ENCODE measurements around the gene PPP2R5A.
"Not testable (repeated sequence)": the region's sequence is repeated elsewhere in the genome, so short reads cannot be mapped to it uniquely, and the experiment has no call there.

Gene PPP2R5A

DNA sequence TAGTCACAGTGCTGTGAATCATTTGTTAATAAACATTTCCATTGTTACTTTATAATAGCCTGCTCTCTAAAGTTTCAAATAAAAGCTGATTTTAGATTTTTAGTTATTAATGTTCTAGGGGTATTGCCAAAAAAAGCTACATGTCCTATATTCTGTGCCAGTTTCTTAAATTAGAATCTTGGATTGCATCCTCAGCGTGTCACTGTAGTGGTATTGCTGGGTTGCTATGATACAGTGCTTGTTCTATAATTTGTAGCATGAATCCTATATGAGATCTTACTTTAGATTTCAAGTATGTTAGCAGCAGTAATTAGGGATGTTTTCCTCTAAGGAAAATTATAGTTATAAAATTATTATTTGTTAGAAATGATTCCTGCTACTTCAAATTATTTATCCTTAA is 16.4 kb downstream of the PPP2R5A start:
- DNase-seq: no peak

DNA sequence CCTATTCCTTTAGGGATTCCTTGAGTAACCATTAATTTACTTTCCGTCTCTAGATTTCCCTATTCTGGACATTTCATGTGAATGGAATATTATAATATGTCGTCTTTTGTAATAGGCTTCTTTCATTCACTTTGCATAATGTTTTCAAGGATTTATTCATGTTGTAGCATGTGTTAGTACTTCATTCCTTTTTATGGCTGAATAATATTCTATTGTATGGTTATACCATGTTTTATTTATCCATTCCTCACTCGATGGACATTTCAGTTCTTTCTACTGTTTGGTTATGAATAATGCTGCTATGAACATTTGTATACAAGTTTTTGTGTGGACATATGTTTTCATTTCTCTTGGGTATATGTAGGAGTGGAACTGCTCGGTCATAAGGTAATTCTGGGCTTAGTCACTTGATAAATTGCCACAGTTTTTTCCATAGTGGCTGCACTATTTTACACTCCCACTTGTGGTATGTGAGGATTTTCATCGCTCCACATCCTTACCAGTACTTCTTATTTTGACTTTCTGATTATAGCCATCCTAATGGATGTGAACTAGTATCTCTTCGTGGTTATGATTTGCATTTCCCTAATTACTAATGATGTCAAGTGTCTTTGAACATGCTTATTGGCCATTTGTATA is 17.7 kb downstream of the PPP2R5A start:
- DNase-seq: no peak

DNA sequence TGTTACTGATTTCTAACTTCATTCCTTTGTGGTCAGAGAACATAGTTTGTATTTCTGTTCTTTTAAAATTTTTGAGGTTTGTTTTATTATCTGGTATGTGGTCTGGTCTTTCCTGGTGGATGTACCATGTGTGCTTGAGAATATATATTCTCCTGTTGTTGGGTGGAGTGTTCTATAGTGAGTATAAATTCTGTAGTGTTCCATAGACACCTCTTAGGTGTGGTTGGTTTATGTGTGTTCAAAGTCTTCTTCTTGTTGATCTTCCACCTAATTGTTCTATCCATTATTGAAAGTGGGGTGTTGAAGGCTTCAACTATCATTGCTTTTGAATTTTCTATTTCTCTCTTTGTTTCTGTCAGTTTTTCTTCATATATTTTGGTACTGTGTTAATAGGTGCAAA is 20.1 kb downstream of the PPP2R5A start:
- DNase-seq: no peak

DNA sequence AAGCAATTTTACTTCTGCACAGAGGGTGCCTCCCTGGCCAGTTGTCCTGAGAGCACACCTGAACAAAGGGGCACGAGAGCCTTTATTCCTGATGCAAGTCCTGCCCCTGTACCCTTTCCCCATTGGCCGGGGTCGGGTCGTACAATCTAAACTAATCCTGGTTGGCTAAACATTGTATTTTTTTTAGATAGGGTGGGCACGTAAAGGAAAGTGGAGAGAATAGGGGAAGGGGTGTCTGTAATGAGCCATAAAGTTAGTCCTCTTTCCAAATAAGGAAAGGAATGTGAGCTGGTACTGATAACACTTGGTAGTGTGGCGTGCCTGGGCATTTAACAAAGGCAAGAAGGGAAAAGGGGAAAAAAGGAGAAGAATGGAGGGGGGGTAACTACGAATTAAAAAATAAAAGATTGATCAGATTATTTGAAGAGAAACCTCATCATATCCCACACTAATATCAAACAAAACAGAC is 20.8 kb downstream of the PPP2R5A start:
- not testable (repeated sequence) for DNase-seq

DNA sequence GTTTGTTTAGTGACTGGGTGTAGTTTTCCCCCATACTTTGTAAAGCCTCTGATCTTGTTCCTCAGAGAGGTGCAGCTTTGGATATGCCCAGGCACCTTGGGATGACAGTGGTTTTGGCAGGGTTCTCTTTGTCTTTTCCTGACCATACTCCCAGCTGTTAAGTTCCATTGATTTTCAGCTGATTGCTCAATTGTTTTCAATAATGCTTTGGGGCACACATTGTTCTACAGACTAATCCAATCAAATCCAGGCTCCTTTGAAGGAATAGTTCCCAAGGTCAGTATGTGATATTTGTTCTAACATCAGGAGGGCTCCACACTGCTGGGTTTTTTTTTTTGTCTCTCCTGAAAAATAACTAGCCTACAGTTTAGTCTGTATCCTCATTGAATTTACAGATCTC is 24.8 kb downstream of the PPP2R5A start:
- DNase-seq: no peak

DNA sequence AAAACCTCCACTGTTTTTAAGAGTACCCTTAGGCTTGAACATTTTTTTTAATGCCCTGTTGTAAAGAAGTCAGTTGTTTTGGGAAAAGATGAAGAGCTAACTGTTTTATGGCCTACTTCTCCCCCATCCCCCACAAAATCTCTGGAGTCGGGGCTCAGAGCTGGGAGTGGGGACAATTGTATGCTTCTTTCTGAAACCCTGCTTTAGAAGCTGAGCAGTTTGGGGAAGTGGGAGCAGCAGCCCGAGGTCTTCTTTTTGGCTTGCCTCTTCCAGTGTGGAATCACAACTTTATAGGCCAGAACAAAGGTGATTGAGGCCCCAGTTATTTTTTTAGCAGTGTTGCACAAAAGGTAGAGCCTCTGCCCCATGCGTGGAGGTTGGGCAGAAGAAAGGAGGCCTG is 25.2 kb downstream of the PPP2R5A start:
- no peak for DNase-seq

DNA sequence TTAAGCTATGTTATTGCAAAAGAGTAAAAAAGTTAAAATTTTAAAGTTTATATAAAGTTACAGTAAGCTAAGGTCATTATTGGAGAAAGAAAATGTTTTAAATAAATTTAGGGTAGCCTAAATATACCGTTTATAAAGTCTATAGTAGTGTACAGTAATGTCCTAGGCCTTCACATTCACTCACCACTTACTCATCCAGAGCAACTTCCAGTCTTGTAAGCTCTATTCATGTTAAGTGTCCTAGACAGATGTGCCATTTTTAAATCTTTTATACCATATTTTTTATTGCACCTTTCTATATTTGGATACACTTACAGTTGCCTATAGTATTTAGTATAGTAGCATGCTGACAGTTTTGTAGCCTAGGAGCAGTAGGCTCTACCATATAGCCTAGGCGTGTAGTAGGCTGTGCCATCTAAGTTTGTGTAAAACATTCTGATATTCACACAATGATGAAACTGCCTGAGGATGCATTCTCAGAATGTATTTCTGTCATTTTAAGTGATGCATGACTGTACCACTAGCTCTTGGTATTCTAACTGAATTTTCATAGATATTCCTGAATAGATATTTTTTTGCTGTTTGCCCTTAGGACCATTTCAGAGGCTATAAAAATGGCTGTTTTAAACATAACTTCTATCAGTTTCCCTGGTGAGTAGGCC is 26.8 kb downstream of the PPP2R5A start:
- DNase-seq: no peak

DNA sequence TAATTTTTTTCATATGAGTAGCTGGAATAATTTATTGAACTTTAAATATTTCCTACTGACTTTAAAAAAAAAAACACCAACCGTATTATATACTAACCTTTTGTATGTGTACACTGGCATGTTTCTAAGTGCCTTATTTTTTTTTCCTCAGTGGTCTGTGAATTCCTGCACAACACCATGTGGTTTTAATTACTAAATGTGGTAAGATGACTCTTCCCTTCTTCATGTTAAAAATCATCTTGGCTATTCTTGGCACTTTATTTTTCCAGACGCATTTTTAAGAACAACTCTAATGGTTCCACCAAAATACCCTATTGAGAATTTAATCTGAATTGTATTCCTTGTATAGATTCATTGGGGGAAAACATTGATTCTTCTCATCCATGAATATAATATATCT is 28.4 kb downstream of the PPP2R5A start:
- no peak for DNase-seq

DNA sequence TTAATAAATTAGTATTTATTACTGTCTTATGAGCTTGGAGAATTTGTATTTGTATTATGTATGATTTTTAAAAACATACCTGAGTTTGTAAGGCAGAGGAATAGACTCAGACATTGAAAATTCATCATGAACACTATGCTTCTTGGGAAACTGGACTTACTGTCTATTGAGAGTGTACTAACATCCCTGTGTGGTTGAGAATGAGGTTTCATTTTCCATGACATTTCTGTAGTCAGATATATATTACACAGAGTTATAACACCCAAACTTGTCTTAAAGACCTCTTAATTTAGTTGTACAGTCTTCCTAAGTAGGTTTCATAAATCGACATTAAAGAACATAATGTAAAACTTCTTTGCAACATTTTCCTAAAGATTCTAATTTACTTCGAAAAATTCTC is 30.0 kb downstream of the PPP2R5A start:
- DNase-seq: no peak

DNA sequence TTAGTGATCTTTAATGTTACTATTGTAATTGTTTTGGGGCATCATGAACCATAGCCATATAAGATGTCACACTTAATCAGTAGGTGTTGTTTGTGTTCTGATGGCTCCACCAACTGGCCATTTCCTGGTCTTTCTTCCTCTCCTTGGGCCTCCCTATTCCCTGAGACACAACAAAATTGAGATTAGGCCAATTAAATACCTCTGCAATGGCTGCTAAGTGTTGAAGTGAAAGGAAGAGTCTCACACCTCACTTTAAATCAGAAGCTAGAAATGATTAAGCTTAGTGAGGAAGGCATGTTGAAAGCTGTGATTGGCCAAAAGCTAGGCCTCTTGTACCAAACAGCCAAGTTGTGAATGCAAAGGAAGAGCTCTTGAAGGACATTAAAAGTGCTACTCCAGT is 30.7 kb downstream of the PPP2R5A start:
- no peak for DNase-seq

DNA sequence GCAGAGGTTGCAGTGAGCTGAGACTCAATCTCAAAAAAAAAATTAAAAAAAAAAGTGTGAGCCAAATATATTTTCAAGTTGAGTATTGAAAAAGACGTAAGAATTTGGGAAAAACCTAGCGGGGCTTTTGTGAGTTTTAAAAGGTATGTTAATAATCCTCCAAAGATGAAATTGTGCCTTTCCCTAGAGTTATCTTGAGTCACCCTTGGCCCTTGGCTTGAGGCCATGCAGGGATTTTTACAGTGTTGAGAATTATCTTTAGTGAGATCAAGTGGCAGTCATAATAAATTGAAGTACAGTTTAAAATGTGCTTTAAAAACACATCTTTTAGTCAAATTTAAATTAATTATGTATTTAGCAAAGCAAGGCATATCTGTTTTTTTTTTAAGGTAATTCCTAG is 32.7 kb downstream of the PPP2R5A start:
- DNase-seq: no peak

DNA sequence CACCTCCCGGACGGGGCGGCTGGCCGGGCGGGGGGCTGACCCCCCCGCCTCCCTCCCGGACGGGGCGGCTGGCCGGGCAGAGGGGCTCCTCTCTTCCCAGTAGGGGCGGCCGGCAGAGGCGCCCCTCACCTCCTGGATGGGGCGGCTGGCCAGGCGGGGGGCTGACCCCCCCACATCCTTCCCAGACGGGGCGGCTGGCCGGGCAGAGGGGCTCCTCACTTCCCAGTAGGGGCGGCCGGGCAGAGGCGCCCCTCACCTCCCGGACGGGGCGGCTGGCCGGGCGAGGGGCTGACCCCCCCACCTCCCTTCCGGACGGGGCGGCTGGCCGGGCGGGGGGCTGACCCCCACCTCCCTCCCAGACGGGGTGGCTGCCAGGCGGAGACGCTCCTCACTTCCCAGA is 35.8 kb downstream of the PPP2R5A start:
- not testable (repeated sequence) for DNase-seq

DNA sequence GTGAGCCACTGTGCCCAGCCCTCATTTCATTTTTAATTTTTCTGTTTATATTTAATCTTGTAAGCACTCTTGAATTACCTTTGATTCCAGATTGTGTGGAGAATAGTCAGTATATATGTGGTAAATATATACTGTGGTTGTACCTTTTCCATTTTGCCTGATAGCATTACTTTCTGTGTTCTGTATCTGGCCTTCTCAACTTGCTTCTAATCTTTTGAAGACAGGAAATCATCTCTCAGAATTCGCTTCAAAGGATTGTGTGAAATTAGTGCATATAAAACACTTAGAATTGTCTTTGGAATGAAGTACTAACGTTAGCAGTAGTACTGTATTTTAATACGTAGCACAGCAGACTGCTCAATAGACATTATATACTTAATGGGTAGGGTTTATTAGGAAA is 37.9 kb downstream of the PPP2R5A start:
- no peak for DNase-seq

DNA sequence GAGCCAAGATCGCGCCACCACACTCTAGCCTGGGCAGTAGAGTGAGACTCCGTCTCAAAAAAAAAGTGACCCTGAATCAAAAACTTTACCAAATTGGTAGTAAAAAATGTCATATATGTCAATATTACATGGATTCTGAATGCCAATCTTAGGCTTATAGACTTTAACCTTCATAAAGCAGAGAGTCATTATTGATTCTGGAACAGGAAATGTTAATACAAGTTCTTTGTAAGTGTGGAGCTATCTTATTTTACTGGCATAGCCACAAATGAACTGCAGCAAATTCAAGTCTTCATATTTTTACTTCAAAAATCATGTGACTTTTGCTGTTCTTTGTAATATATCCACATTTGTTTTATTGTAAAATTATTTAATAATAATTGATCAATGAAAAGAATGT is 41.3 kb downstream of the PPP2R5A start:
- no peak for DNase-seq

DNA sequence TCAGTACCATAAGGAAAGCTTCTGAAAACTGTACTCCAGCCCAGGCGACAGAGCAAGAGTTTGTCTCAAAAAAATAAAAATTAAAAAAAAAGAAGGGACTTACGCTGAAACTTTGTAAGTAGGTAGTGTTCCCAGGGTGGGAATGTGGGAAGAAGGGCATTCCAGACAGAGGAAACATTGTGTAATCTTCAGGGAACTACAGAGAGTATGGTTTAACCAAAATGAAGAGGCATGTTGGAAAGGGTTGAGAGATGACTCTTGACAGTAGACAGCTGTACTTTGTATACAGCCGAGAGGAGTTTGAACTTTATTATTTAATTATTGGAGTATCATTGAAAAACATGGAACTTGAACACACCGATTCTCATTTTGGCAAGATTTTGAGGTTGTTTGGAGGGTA is 43.0 kb downstream of the PPP2R5A start:
- no peak for DNase-seq

DNA sequence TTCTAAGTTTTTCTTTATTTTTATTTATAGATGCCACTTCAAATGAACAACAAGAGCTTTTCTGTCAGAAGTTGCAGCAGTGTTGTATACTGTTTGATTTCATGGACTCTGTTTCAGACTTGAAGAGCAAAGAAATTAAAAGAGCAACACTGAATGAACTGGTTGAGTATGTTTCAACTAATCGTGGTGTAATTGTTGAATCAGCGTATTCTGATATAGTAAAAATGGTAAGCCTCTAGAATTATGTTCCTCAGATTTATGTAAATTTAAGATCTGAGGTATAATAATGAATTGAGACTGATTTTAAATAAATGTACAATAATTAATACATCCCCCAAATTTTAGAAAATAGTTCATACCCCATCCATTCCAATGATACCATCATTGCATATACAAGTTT is 43.9 kb downstream of the PPP2R5A start:
- DNase-seq: no peak

DNA sequence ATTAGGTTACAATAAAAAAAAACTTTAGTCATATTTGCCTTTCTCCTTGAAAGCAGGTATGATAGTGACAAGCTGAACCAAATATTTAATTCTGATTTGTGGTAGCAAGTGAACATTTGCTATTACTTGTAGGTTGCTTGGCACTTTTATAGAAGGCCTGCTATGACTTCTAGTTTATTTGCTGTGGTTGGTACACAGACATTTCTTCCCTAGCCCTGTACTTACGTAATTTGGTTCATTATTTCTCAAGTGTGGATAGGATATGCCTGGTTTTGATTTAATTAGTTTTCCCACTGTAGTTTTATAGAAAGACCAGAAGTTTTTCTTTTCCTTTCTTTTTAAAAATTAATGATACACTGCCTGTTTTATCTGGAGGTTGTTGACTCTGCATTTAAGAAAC is 55.9 kb downstream of the PPP2R5A start:
- no peak for DNase-seq

DNA sequence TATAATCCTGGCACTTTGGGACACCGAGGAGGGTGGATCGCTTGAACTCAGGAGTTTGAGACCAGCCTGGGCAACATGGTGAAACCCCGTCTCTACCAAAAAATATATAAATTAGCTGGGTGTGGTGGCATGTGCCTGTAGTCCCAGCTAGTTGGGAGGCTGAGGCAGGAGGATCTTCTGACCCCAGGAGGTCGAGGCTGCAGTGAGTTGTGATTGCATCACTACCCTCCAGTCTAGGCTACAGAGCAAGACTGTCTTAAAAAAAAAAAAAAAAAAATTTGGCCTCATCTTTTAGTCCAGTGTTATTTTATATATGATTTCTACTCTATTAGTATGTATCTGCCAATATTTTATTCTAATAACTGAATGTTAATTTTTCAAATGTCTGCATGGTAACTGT is 59.7 kb downstream of the PPP2R5A start:
- no peak for DNase-seq

DNA sequence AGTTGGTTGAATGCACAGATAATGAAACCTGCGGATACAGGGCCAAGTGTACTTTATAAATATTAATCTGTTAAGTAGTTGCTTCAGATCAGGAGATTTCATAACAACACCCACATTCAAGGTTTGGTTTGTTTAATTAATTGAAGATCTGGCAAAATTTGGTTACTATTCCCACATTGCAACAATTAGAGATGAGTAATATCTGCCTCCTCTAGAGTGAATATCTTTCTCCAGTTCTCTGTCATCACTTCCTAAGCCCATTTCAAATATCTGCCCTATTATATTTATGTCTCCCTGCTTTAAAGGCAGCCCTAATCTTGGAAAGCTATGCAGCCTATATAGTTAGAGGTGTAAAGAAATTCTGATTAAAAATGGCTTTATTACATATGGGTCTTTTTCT is 61.4 kb downstream of the PPP2R5A start:
- no peak for DNase-seq

DNA sequence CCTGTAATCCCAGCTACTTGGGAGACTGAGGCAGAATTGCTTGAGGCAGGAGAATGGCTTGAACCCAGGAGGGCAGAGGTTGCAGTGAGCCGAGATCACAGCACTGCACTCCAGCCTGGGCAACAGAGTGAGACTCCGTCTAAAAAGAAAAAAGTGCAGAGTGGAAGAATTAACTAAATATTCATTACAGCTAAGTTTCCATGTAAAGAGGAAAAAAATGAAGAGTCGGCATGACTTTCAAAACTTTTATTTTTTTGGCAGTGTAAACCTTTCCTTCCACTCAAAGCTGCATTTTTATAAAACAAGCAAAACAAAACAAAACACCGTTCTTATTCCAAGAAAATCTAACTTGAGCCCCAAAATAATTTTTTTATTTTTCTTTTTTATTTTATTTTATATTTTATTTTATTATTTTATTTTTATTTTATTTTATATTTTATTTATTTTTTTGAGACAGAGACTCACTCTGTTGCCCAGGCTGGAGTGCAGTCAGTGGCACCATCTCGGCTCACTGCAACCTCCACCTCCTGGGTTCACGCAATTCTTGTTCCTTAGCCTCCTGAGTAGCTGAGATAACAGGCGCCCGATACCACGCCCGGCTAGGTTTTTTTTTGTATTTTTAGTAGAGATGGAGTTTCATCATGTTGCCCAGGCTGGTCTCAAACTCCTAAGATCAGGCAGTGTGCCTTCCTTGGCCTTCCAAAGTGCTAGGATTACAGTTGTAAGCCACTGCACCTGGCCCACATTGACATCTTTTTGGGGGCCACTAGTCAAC is 66.6 kb downstream of the PPP2R5A start:
- DNase-seq: no peak

DNA sequence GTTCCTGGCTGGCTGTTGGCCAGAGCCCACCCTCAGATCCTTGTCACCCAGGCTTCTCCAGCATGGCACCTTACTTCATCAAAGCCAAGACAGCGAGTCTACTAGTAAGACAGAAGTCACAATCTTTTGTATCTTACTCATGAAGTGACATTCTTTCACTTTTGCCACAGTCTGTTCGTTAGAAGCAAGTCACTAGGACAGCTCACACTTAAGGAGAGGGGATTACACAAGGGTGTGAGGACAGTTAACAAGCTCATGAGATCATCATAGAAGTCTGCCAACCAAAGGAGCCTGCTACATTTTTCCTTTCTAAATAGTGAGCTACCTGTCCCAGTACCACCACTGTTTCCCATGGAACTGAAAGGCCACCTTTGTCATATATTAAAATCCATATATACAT is 68.0 kb downstream of the PPP2R5A start:
- DNase-seq: no peak

DNA sequence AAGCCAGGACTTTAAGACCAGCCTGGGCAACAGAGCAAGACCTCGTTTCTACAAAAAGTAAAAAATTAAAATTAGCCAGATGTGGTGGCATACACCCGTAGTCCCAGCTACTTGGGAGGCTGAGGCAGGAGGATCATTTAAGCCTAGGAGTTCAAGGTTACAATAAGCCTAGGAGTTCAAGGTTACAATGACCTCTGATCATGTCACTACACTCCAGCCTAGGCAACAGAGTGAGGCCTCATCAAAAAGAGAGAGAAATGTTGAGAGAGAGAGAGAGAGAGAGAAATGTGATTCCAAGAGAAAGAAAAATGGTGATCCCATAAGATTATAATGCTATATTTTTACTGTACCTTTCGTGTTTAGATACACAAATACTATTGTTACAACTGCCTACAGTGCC is 69.3 kb downstream of the PPP2R5A start:
- no peak for DNase-seq

DNA sequence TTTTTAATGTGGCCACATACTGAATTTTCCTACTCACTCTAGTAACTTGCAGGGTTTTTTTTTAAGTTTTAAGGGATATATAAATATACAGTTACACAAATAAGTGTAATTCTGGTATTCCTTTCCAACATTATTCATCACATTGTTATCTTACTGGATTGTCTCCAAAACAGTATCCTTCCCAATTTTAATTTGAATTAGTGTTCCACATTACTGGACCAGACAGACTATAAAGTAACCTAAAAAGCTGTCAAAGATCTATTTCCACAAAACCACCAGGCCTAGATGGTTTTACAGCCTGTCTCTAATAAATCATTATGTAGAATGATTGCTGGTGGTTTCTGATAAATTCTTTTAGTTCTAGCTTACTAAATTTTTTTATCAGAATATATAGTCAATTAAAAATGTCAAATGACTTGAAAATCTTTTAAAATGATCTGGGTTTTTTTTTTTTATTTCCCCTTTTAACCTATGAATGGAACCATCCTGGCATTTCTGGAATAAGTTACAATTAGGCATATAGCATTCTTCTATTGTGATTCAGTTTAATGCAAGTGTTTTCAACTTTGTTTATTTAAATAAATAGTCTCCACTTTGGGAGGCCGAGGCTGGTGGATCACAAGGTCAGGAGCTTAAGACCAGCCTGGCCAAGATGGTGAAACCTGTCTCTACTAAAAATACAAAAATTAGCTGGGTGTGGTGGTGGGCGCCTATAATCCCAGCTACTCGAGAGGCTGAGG is 70.2 kb downstream of the PPP2R5A start:
- DNase-seq: no peak
